ENCODE measurements around the gene CITED1. TPM values are rescaled to one million over a fixed set of nuclear protein-coding genes. Genes with fewer than 3 reads are reported as not detected.

The CITED1 gene
- total and polyA plus RNA-seq, 2 of the 4 experiments (the other 2 are of a cell fraction): 0.18 to 0.24 TPM

DNA sequence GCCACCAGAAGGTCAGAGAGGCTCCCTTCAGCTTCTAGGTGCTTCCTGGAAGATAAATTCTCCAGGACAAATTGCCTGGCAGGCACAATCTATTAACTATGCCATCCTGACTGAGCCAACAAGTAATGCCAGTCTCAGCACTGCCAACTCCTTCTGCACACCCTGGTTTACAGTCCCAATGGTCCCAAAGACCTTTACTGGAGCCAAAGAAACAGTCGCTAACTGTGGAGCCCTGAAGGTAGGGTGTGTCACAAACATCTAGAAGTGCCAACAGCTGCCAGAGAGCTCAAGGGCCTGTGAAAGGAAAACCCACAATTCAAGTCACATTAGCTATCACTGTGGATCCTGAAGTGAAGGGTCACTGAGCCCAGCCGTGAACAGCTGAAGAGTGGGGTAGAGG is 34.9 kb upstream of the CITED1 start:
- ChIA-PET POLR2A (ENCODE audit: unreplicated experiment) (no interaction called here), CTCF (no interaction called here)
- in situ Hi-C loops (cut with MboI; ENCODE audit: low sequenced_read_pairs) (no loop called here), intact Hi-C loops (cut with micrococcal nuclease) (no loop called here), dilution Hi-C loops (cut with HindIII; ENCODE audit: low sequenced_read_pairs, unreplicated experiment) (no loop called here)
- H3K4ac ChIP-seq (ENCODE audit: low read depth, low read length): no peak overlapping the region
- 0 out of 2 replicates have a peak, but pooled peaks cover 5% of the 10 kb centered on the region for H4K20me1 ChIP-seq (ENCODE audit: insufficient read depth, low read length)
- H3K4me2 ChIP-seq (ENCODE audit: low read depth, low read length): no peak overlapping the region
- H3K36me3 ChIP-seq (ENCODE audit: control insufficient read depth, insufficient read depth, low read length): no peaks in the 10 kb centered on the region; the same call in 1 of the 2 replicates
- H3K9ac ChIP-seq (ENCODE audit: low read depth, low read length): no peak overlapping the region
- peaks cover 15% of the 10 kb centered on the region for H3K27me3 ChIP-seq (ENCODE audit: control insufficient read depth, insufficient read depth, low read length)
- H3K4me3 ChIP-seq (ENCODE audit: insufficient read depth, low read depth, low read length): no peak overlapping the region
- no peaks in the 10 kb centered on the region for H3K79me1 ChIP-seq (ENCODE audit: low read depth in 1 of 2, low read length in 2 of 2)
- no peak overlapping the region for H3K14ac ChIP-seq (replicated peaks; ENCODE audit: low read depth, low read length)
- H3K9me3 ChIP-seq (ENCODE audit: control insufficient read depth, insufficient read depth, low read length): no peaks in the 10 kb centered on the region
- DNase-seq: no peak
- H4K8ac ChIP-seq (ENCODE audit: low read depth in 2 of 2, low read length in 2 of 2): no peak overlapping the region
- no peak overlapping the region for H4K91ac ChIP-seq (ENCODE audit: insufficient read depth, low read depth, low read length)
- TF ChIP-seq MXI1 (IDR thresholded peaks at IDR 0.05; ENCODE audit: borderline replicate concordance, low read depth, low read length) (no peak), BHLHE40 (IDR thresholded peaks at IDR 0.05; ENCODE audit: low read depth, low read length) (no peak), RCOR1 (IDR thresholded peaks at IDR 0.05; ENCODE audit: insufficient replicate concordance, low read length) (no peak)
- no peak overlapping the region for H3K18ac ChIP-seq (ENCODE audit: low read depth, low read length)
- no peak overlapping the region for H2BK5ac ChIP-seq (ENCODE audit: low read depth, low read length, poor library complexity, severe bottlenecking)
- WGBS, 2 experiments (ENCODE audit: extremely low coverage in 2 of 2, insufficient read length in 1 of 2): no CpG with 5 or more reads among the region's 2 CpGs
- no peaks in the 10 kb centered on the region for H3K4me1 ChIP-seq (ENCODE audit: control insufficient read depth, insufficient read depth, low read length)
- H3K56ac ChIP-seq (ENCODE audit: extremely low read depth, insufficient read depth, low read length): no peak overlapping the region
- no peak overlapping the region for H2AFZ ChIP-seq (replicated peaks; ENCODE audit: low read length, poor library complexity)
- no peak overlapping the region for H2BK120ac ChIP-seq (ENCODE audit: low read depth, low read length)
- no TSS peak for BruUV-seq (replicated peaks)
- no peak overlapping the region for H4K5ac ChIP-seq (ENCODE audit: low read depth, low read length)
- no peak overlapping the region for H2AK5ac ChIP-seq (ENCODE audit: low read depth, low read length)
- no peak overlapping the region for H2AK9ac ChIP-seq (replicated peaks; ENCODE audit: low read depth, low read length, poor library complexity)
- no peak overlapping the region for H2BK20ac ChIP-seq (ENCODE audit: low read depth, low read length)
- no peak overlapping the region for H3K27ac ChIP-seq (ENCODE audit: insufficient read depth, low read length)
- no peak overlapping the region for H3K23ac ChIP-seq (ENCODE audit: low read depth, low read length)
- no peak overlapping the region for H2BK15ac ChIP-seq (ENCODE audit: low read depth, low read length)
- ATAC-seq (ENCODE audit: low read depth): no peak
- no peaks in the 10 kb centered on the region for H3K9me1 ChIP-seq (ENCODE audit: insufficient read depth, low read length)
